Panc1 (cell line): ENCODE measurements around the gene SEBOX. TPM values are rescaled to one million over a fixed set of nuclear protein-coding genes. Genes with fewer than 3 reads are reported as not detected.

Source experiments
- ATAC-seq: fragments of 200-7000 bp; cut with Tn5 transposase; 2 replicates; pipeline ENCODE4 v1.9.1; 2020; ENCODE audit warnings: mild to moderate bottlenecking, moderate library complexity
- BruUV-seq: library from RNA; stranded (reverse); fragments of 400-500 nt; replicated peaks from 2 replicates; lab custom pipeline; 2021; lab: Mats Ljungman, UMichigan
- CTCF ChIA-PET: fragments of 300-600 bp; sonication (Branson Sonifier 250); formaldehyde crosslinking; loops from one replicate; lab custom pipeline; 2022; ENCODE audit warnings: antibody characterized with exemption; lab: Charles Lee
- POLR2A ChIA-PET: fragments of 300-600 bp; sonication (Branson Sonifier 250); formaldehyde crosslinking; loops from one replicate; lab custom pipeline; 2022; ENCODE audit warnings: antibody characterized with exemption; lab: Charles Lee
- DNase-seq: peaks from one replicate; pipeline ENCODE4 v3.0.0-alpha.2; 2010; ENCODE audit warnings: low read depth, low spot score
- H3K27ac ChIP-seq: 2 replicates; pipeline ENCODE4 v1.5.1; 2011; ENCODE audit warnings: mild to moderate bottlenecking, low read length, inconsistent platforms
- H3K27me3 ChIP-seq: fragments of 200-500 bp; sonication (Bioruptor generic); 2 replicates; pipeline ENCODE4 v1.6.0; 2014; ENCODE audit warnings: low read length, inconsistent platforms; ENCODE audit not compliant: control insufficient read depth, insufficient read depth
- H3K36me3 ChIP-seq: fragments of 200-500 bp; sonication (Bioruptor generic); 2 replicates; pipeline ENCODE4 v1.5.1; 2014; ENCODE audit warnings: inconsistent platforms, mild to moderate bottlenecking, low read length, moderate library complexity; ENCODE audit not compliant: control insufficient read depth, insufficient read depth
- H3K4me1 ChIP-seq: 2 replicates; pipeline ENCODE4 v1.5.1; 2011; ENCODE audit warnings: inconsistent platforms, mild to moderate bottlenecking, low read length, moderate library complexity; ENCODE audit not compliant: control insufficient read depth, insufficient read depth
- H3K4me3 ChIP-seq, 2 experiments: 2 replicates each; pipeline ENCODE4 v1.5.1; 2011 to 2012; ENCODE audit warnings: low read depth in 2 of 2, low read length in 2 of 2, mild to moderate bottlenecking in 2 of 2, inconsistent platforms in 1 of 2, moderate library complexity in 1 of 2
- H3K9me3 ChIP-seq: fragments of 200-500 bp; sonication (Bioruptor generic); 2 replicates; pipeline ENCODE4 v1.5.1; 2014; ENCODE audit warnings: low read depth, mild to moderate bottlenecking, inconsistent platforms, low read length, moderate library complexity; ENCODE audit not compliant: control insufficient read depth, insufficient read depth
- CTCF ChIP-seq: fragments of 450-650 bp; IDR thresholded peaks from 2 replicates; pipeline ENCODE4 v1.5.1; 2017; ENCODE audit warnings: mild to moderate bottlenecking
- POLR2AphosphoS5 ChIP-seq: IDR thresholded peaks from 2 replicates; pipeline ENCODE4 v1.6.1; 2012; ENCODE audit warnings: mild to moderate bottlenecking, low read depth, low read length, moderate library complexity
- REST ChIP-seq, 2 experiments: IDR thresholded peaks; 2 replicates each; pipeline ENCODE4 v1.6.1; 2011 to 2012; ENCODE audit warnings: low read depth in 2 of 2, control low read depth in 1 of 2, low read length in 1 of 2, mild to moderate bottlenecking in 1 of 2, moderate library complexity in 1 of 2; ENCODE audit not compliant: insufficient read depth in 1 of 2
- SIN3A ChIP-seq: IDR thresholded peaks from 2 replicates; pipeline ENCODE4 v1.6.1; 2012; ENCODE audit warnings: low read depth, mild to moderate bottlenecking, low read length, moderate library complexity, borderline replicate concordance; ENCODE audit not compliant: insufficient read depth
- TCF7L2 ChIP-seq: IDR thresholded peaks from 2 replicates; pipeline ENCODE4 v1.6.1; 2011; ENCODE audit warnings: mild to moderate bottlenecking, low read depth, low read length, inconsistent platforms
- in situ Hi-C: cut with HindIII; loops from 2 replicates; pipeline ENCODE4 v1.10.0; 2016; ENCODE audit warnings: low sequenced_read_pairs, low pct_unique_long_range_greater_than_20kb
- intact Hi-C: fragments of 100-400 bp; cut with micrococcal nuclease; formaldehyde crosslinking; loops from one replicate; pipeline ENCODE4 v1.10.0; 2022; ENCODE audit not compliant: unreplicated experiment
- total RNA-seq: library from RNA; stranded (reverse); gene quantifications from one replicate; pipeline ENCODE4 v1.2.1, GENCODE V29; 2021; ENCODE audit not compliant: unreplicated experiment

SEBOX gene
- total RNA-seq, 1 experiment from 2014 or later = not detected

GRCh38 chr17:28368915-28369683, 4.1 kb upstream of the SEBOX start:
- H3K4me1 ChIP-seq = peaks cover 27% of the 10 kb centered on the region
- H3K27ac ChIP-seq = no peak overlapping the region
- no peaks in the 10 kb centered on the region for H3K36me3 ChIP-seq
- intact Hi-C loops = no loop called here
- in situ Hi-C loops = no loop called here
- DNase-seq = no peak
- TF ChIP-seq POLR2AphosphoS5 (no peak), CTCF (no peak), TCF7L2 (no peak), SIN3A (no peak), REST (IDR thresholded peaks at IDR 0.05; ENCODE audit: insufficient read depth in 1 of 2, low read depth in 2 of 2, low read length in 1 of 2) (no peak)
- BruUV-seq = no TSS peak
- no peak for ATAC-seq
- ChIA-PET POLR2A (interaction anchor here (0.8 kb wide), 1 partner anchor 112 kb away, joined by 3 read pairs; no protein-coding TSS in a partner anchor), CTCF (no interaction called here)
- no peaks in the 10 kb centered on the region for H3K27me3 ChIP-seq
- H3K9me3 ChIP-seq = no peaks in the 10 kb centered on the region
- H3K4me3 ChIP-seq = no peak overlapping the region

GRCh38 chr17:28368306-28368831, 3.4 kb upstream of the SEBOX start:
- no peak for TF ChIP-seq SIN3A
- no peak for TF ChIP-seq TCF7L2
- no peak for TF ChIP-seq POLR2AphosphoS5
- no peak for TF ChIP-seq CTCF
- TF ChIP-seq REST (IDR thresholded peaks at IDR 0.05; ENCODE audit: insufficient read depth in 1 of 2, low read depth in 2 of 2, low read length in 1 of 2) = no peak
- BruUV-seq = no TSS peak
- H3K4me3 ChIP-seq = no peak overlapping the region
- ATAC-seq (no peak), DNase-seq (no peak)
- H3K27ac ChIP-seq = no peak overlapping the region
- ChIA-PET POLR2A (no interaction called here), CTCF (no interaction called here)
- H3K9me3 ChIP-seq = no peaks in the 10 kb centered on the region
- peaks cover 27% of the 10 kb centered on the region for H3K4me1 ChIP-seq
- intact Hi-C loops (no loop called here), in situ Hi-C loops (no loop called here)
- no peaks in the 10 kb centered on the region for H3K36me3 ChIP-seq
- H3K27me3 ChIP-seq = no peaks in the 10 kb centered on the region
